Liver (tissue), 3 donors: Measurements from ENCODE around the gene RFPL3.

Experiments
- EGR1 ChIP-seq, 2 donors: IDR thresholded peaks; 2 replicates each; pipeline ENCODE4 v1.6.1; 2016 to 2018; ENCODE audit warnings: antibody characterized with exemption in 2 of 2, low read depth in 2 of 2
- FOXA1 ChIP-seq: IDR thresholded peaks from 2 replicates; pipeline ENCODE4 v1.6.1; 2016; ENCODE audit warnings: antibody characterized with exemption
- JUND ChIP-seq, 2 donors: IDR thresholded peaks; 2 replicates each; pipeline ENCODE4 v1.6.1; 2016; ENCODE audit warnings: antibody characterized with exemption in 2 of 2
- RAD21 ChIP-seq, 2 donors: IDR thresholded peaks; 2 replicates each; pipeline ENCODE4 v1.6.1; 2016; ENCODE audit warnings: antibody characterized with exemption in 2 of 2, mild to moderate bottlenecking in 2 of 2
- TAF1 ChIP-seq: conservative IDR thresholded peaks from 2 replicates; pipeline ENCODE4 v1.6.1; 2016; ENCODE audit warnings: antibody characterized with exemption, mild to moderate bottlenecking
- YY1 ChIP-seq: IDR thresholded peaks from 2 replicates; pipeline ENCODE4 v1.6.1; 2016; ENCODE audit warnings: antibody characterized with exemption, mild to moderate bottlenecking
- TF ChIP-seq, protein P1 (sequence below): IDR thresholded peaks from 2 replicates; pipeline ENCODE4 v1.6.1; 2016; ENCODE audit warnings: antibody characterized with exemption
- TF ChIP-seq, protein P2 (sequence below): fragments of 150-350 bp; IDR thresholded peaks from 2 replicates; pipeline ENCODE4 v1.5.1; 2017; ENCODE audit warnings: improper control_type of control experiment, low read depth, low read length; ENCODE audit not compliant: missing input control
- TF ChIP-seq, protein P3 (sequence below): IDR thresholded peaks from 2 replicates; pipeline ENCODE4 v1.6.1; 2016; ENCODE audit warnings: antibody characterized with exemption, mild to moderate bottlenecking
- TF ChIP-seq, protein P4 (sequence below): IDR thresholded peaks from 2 replicates; pipeline ENCODE4 v1.6.1; 2016; ENCODE audit warnings: antibody characterized with exemption
- donor health status: healthy.
- donor health status: healthy.

DNA sequence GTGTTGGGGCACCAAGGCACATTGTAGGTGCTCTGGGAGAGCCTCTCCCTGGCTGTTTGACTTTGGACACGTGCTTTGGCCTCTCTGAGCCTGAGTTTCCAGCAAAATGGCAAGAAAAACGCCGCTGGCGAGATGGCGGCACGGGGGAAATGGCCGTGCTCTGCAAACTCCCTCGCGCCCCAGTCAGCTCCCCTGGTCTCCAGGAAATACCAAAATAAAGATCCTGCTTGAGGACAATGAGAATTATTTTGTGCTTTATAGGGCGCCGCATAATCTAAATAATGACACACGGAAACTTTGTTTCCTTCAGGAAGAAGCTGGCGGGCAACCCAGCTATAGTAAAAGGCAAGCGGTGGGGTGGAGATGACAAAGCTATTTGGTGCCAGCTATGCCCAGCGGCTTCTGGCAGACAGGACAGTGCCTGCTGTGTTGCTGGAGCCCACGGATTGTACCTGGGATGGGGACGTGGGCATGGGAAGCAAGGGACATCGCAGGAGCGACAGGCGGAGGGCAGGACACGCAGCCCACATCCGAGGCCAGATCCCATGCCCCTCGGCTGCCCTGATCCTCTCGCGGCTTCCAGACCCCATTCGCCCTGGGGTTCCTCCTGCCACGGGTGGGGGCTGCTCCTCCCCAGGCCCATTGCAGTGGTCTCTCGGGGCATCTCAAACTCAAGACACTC lies 26.3 kb upstream of the RFPL3 start:
- TF ChIP-seq TAF1 (no peak), RAD21 (IDR thresholded peaks at IDR 0.05) (no peak), YY1 (no peak), JUND (IDR thresholded peaks at IDR 0.05) (no peak), FOXA1 (no peak), EGR1 (IDR thresholded peaks at IDR 0.05; ENCODE audit: low read depth in 2 of 2) (no peak)
- TF ChIP-seq, protein P1, sequence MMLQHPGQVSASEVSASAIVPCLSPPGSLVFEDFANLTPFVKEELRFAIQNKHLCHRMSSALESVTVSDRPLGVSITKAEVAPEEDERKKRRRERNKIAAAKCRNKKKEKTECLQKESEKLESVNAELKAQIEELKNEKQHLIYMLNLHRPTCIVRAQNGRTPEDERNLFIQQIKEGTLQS: no peak
- TF ChIP-seq, protein P2, sequence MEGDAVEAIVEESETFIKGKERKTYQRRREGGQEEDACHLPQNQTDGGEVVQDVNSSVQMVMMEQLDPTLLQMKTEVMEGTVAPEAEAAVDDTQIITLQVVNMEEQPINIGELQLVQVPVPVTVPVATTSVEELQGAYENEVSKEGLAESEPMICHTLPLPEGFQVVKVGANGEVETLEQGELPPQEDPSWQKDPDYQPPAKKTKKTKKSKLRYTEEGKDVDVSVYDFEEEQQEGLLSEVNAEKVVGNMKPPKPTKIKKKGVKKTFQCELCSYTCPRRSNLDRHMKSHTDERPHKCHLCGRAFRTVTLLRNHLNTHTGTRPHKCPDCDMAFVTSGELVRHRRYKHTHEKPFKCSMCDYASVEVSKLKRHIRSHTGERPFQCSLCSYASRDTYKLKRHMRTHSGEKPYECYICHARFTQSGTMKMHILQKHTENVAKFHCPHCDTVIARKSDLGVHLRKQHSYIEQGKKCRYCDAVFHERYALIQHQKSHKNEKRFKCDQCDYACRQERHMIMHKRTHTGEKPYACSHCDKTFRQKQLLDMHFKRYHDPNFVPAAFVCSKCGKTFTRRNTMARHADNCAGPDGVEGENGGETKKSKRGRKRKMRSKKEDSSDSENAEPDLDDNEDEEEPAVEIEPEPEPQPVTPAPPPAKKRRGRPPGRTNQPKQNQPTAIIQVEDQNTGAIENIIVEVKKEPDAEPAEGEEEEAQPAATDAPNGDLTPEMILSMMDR: no peak
- TF ChIP-seq, protein P3, sequence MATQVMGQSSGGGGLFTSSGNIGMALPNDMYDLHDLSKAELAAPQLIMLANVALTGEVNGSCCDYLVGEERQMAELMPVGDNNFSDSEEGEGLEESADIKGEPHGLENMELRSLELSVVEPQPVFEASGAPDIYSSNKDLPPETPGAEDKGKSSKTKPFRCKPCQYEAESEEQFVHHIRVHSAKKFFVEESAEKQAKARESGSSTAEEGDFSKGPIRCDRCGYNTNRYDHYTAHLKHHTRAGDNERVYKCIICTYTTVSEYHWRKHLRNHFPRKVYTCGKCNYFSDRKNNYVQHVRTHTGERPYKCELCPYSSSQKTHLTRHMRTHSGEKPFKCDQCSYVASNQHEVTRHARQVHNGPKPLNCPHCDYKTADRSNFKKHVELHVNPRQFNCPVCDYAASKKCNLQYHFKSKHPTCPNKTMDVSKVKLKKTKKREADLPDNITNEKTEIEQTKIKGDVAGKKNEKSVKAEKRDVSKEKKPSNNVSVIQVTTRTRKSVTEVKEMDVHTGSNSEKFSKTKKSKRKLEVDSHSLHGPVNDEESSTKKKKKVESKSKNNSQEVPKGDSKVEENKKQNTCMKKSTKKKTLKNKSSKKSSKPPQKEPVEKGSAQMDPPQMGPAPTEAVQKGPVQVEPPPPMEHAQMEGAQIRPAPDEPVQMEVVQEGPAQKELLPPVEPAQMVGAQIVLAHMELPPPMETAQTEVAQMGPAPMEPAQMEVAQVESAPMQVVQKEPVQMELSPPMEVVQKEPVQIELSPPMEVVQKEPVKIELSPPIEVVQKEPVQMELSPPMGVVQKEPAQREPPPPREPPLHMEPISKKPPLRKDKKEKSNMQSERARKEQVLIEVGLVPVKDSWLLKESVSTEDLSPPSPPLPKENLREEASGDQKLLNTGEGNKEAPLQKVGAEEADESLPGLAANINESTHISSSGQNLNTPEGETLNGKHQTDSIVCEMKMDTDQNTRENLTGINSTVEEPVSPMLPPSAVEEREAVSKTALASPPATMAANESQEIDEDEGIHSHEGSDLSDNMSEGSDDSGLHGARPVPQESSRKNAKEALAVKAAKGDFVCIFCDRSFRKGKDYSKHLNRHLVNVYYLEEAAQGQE: no peak
- TF ChIP-seq, protein P4, sequence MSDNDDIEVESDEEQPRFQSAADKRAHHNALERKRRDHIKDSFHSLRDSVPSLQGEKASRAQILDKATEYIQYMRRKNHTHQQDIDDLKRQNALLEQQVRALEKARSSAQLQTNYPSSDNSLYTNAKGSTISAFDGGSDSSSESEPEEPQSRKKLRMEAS: no peak
